PC-3 (cell line): Measurements from ENCODE around the gene CLASP2. TPM values are rescaled to one million over a fixed set of nuclear protein-coding genes. Genes with fewer than 3 reads are reported as not detected.
A peak's percentile ranks its signal among the peaks of the same experiment; 100 is the strongest.

Experiments used
- ATAC-seq: fragments of 200-7000 bp; cut with Tn5 transposase; 2 replicates; pipeline ENCODE4 v1.9.1; 2020; ENCODE audit warnings: mild to moderate bottlenecking, moderate library complexity
- BruUV-seq: library from RNA; stranded (reverse); fragments of 400-500 nt; replicated peaks from 2 replicates; lab custom pipeline; 2021; lab: Mats Ljungman, UMichigan
- CTCF ChIA-PET: fragments of 300-600 bp; sonication (Branson Sonifier 250); formaldehyde crosslinking; loops from one replicate; lab custom pipeline; 2022; ENCODE audit warnings: antibody characterized with exemption; lab: Charles Lee
- POLR2A ChIA-PET: fragments of 300-600 bp; sonication (Branson Sonifier 250); formaldehyde crosslinking; loops from one replicate; lab custom pipeline; 2022; ENCODE audit warnings: antibody characterized with exemption; ENCODE audit not compliant: unreplicated experiment; lab: Charles Lee
- DNase-seq: peaks from one replicate; pipeline ENCODE4 v3.0.0-alpha.2; 2015
- H2AFZ ChIP-seq: fragments of 300-600 bp; sonication (generic); 2 replicates; pipeline ENCODE4 v1.6.0; 2016; ENCODE audit warnings: antibody characterized with exemption, low read length
- H3F3A ChIP-seq: fragments of 300-600 bp; sonication (generic); one replicate; pipeline ENCODE4 v1.6.0; 2017; ENCODE audit warnings: antibody characterized with exemption, low read length, control low read depth, mild to moderate bottlenecking; ENCODE audit not compliant: unreplicated experiment
- H3K27ac ChIP-seq: fragments of 300-600 bp; sonication (generic); 2 replicates; pipeline ENCODE4 v1.5.1; 2016; ENCODE audit warnings: mild to moderate bottlenecking, low read length
- H3K27me3 ChIP-seq: fragments of 300-600 bp; sonication (generic); 2 replicates; pipeline ENCODE4 v1.6.1; 2016; ENCODE audit warnings: low read length, mixed read lengths
- H3K36me3 ChIP-seq: fragments of 300-600 bp; sonication (generic); 2 replicates; pipeline ENCODE4 v1.6.1; 2016; ENCODE audit warnings: low read depth, mixed run types, low read length, mixed read lengths
- H3K4me1 ChIP-seq: fragments of 300-600 bp; sonication (generic); 2 replicates; pipeline ENCODE4 v1.5.1; 2016; ENCODE audit warnings: low read length; ENCODE audit not compliant: insufficient read depth
- H3K4me2 ChIP-seq: fragments of 300-600 bp; sonication (generic); 2 replicates; pipeline ENCODE4 v1.6.0; 2016; ENCODE audit warnings: low read length
- H3K4me3 ChIP-seq: fragments of 300-600 bp; sonication (generic); 2 replicates; pipeline ENCODE4 v1.5.1; 2016; ENCODE audit warnings: mild to moderate bottlenecking, low read length, mixed read lengths
- H3K79me2 ChIP-seq: fragments of 300-600 bp; sonication (generic); 2 replicates; pipeline ENCODE4 v1.6.1; 2017; ENCODE audit warnings: low read length, mixed read lengths
- H3K9ac ChIP-seq: fragments of 300-600 bp; sonication (generic); 2 replicates; pipeline ENCODE4 v1.6.0; 2016; ENCODE audit warnings: mild to moderate bottlenecking, low read length
- H3K9me2 ChIP-seq: fragments of 300-600 bp; sonication (generic); replicated peaks from 2 replicates; pipeline ENCODE4 v1.6.1; 2016; ENCODE audit warnings: mixed run types, low read length, mixed read lengths
- H3K9me3 ChIP-seq: fragments of 300-600 bp; sonication (generic); 2 replicates; pipeline ENCODE4 v1.6.1; 2016; ENCODE audit warnings: low read length, mixed read lengths
- H4K20me1 ChIP-seq: fragments of 300-600 bp; sonication (generic); 2 replicates; pipeline ENCODE4 v1.6.1; 2016; ENCODE audit warnings: low read length, mixed read lengths
- EZH2 ChIP-seq: fragments of 300-600 bp; sonication (generic); IDR thresholded peaks from one replicate; pipeline ENCODE4 v1.6.1; 2017; ENCODE audit warnings: antibody characterized with exemption, mild to moderate bottlenecking, low read length; ENCODE audit not compliant: unreplicated experiment
- EZH2phosphoT487 ChIP-seq: fragments of 300-600 bp; sonication (generic); IDR thresholded peaks from 2 replicates; pipeline ENCODE4 v1.6.1; 2018; ENCODE audit warnings: mild to moderate bottlenecking, antibody characterized with exemption, low read length, borderline replicate concordance
- intact Hi-C: fragments of 100-400 bp; cut with micrococcal nuclease; formaldehyde crosslinking; loops from 2 replicates; pipeline ENCODE4 v1.9.0; 2023
- total RNA-seq: library from RNA; depleted of rRNA; stranded (reverse); fragments of >200 nt; gene quantifications from 2 replicates; pipeline ENCODE4 v1.2.3, GENCODE V29; 2014
- TF ChIP-seq, protein P1 (sequence below): fragments of 300-600 bp; sonication (generic); conservative IDR thresholded peaks from 2 replicates; pipeline ENCODE4 v1.5.1; 2017; ENCODE audit warnings: antibody characterized with exemption, low read depth, mild to moderate bottlenecking, low read length

Gene CLASP2
- total RNA-seq, 1 experiment from 2014 or later, result 84.8 TPM

DNA sequence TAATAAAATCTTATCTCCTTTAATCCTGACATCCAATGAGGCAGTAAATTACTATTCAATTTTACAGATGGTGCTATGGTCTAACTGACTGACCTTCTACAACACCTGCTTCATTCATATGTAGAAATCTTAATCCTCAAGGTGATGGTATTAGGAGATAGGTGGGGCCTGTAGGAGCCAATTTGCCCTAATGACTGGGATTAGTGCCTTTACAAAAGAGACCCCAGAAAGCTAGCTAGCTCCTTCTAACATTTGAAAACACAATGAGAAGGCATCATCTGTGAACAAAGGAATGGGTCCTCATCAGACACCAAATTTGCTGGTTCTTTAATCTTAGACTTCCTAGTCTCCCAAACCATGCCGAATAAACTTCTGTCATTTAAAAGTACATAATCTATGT, 140.5 kb downstream of the CLASP2 start:
- TF ChIP-seq EZH2phosphoT487, result no peak
- TF ChIP-seq, protein P1, sequence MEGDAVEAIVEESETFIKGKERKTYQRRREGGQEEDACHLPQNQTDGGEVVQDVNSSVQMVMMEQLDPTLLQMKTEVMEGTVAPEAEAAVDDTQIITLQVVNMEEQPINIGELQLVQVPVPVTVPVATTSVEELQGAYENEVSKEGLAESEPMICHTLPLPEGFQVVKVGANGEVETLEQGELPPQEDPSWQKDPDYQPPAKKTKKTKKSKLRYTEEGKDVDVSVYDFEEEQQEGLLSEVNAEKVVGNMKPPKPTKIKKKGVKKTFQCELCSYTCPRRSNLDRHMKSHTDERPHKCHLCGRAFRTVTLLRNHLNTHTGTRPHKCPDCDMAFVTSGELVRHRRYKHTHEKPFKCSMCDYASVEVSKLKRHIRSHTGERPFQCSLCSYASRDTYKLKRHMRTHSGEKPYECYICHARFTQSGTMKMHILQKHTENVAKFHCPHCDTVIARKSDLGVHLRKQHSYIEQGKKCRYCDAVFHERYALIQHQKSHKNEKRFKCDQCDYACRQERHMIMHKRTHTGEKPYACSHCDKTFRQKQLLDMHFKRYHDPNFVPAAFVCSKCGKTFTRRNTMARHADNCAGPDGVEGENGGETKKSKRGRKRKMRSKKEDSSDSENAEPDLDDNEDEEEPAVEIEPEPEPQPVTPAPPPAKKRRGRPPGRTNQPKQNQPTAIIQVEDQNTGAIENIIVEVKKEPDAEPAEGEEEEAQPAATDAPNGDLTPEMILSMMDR, result no peak
- no peak for TF ChIP-seq EZH2
- peak overlapping the region; percentile 83 for H3K4me2 ChIP-seq
- H3K27me3 ChIP-seq, result no peaks in the 10 kb centered on the region
- H3K79me2 ChIP-seq, result no peaks in the 10 kb centered on the region
- DNase-seq (no peak), ATAC-seq (no peak)
- peak overlapping the region; percentile 99 for H3K27ac ChIP-seq
- no peak overlapping the region for H2AFZ ChIP-seq
- H3K36me3 ChIP-seq, result peaks cover 11% of the 10 kb centered on the region; the same call in 1 of the 2 replicates
- CTCF ChIA-PET, result no interaction called here
- no peaks in the 10 kb centered on the region for H3K9me3 ChIP-seq
- no peaks in the 10 kb centered on the region for H4K20me1 ChIP-seq
- peaks cover 52% of the 10 kb centered on the region for H3K4me1 ChIP-seq
- intact Hi-C loops, result no loop called here
- POLR2A ChIA-PET, result no interaction called here
- peak overlapping the region; percentile 40 for H3K4me3 ChIP-seq
- H3K9me2 ChIP-seq, result no peaks in the 10 kb centered on the region
- H3K9ac ChIP-seq, result peak overlapping the region; percentile 95
- no TSS peak for BruUV-seq
- peaks cover 18% of the 10 kb centered on the region for H3F3A ChIP-seq

DNA sequence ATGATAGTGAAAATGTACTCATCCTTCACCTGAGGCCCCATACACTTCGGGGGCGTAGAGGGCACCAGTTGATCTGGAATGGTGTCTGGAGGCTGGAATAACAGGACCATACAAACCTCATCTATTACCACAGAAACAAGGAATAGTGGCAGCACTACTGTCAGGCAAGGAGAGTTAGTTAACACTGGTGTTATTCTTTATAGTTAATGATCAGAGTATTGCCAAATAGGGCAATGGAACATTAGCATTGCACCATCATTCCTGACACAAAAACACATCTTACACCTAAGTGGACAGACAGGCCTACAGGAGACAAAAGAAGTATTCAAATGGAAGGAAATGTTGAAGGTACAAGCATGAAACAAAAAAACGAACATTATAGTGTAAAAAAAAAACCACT, 140.9 kb downstream of the CLASP2 start:
- Histone ChIP-seq H3K79me2 (no peaks in the 10 kb centered on the region), H3K27ac (peak overlapping the region; percentile 99), H3K4me1 (peaks cover 48% of the 10 kb centered on the region), H3K9me3 (no peaks in the 10 kb centered on the region), H2AFZ (no peak overlapping the region), H3K4me3 (no peak overlapping the region), H4K20me1 (no peaks in the 10 kb centered on the region), H3K36me3 (peaks cover 11% of the 10 kb centered on the region; the same call in 1 of the 2 replicates), H3F3A (peaks cover 18% of the 10 kb centered on the region), H3K9me2 (no peaks in the 10 kb centered on the region), H3K4me2 (peak overlapping the region; percentile 83), H3K27me3 (no peaks in the 10 kb centered on the region), H3K9ac (peak overlapping the region; percentile 95; the same call in 1 of the 2 replicates)
- BruUV-seq, result no TSS peak
- TF ChIP-seq, protein P1, result no peak
- TF ChIP-seq EZH2phosphoT487, result no peak
- no peak for TF ChIP-seq EZH2
- DNase-seq, result no peak
- ChIA-PET POLR2A (no interaction called here), CTCF (no interaction called here)
- intact Hi-C loops, result no loop called here
- no peak for ATAC-seq

DNA sequence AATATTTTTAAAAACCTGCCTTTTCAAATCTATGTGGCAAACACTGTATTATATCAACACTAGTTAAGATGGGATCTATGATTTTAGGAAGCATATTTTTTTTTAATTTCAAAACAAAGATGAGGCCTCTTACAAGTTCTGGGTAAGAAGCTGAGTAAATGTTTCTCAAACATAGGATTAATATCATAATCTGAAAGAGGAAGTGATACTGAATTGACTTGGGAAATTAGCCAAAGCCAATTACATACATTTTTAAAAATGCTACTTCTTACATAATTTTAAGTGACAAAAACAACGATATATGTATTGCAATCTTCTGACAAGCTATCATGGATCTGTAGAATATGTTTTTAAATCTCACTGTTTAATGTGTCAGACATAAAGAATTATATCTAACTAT, 142.7 kb downstream of the CLASP2 start:
- no peaks in the 10 kb centered on the region for H3K27me3 ChIP-seq
- DNase-seq (no peak), ATAC-seq (no peak)
- no peaks in the 10 kb centered on the region for H3K9me2 ChIP-seq
- BruUV-seq, result no TSS peak
- intact Hi-C loops, result no loop called here
- no peaks in the 10 kb centered on the region for H4K20me1 ChIP-seq
- peaks cover 12% of the 10 kb centered on the region for H3F3A ChIP-seq
- no peak overlapping the region for H3K27ac ChIP-seq
- H3K4me1 ChIP-seq, result peaks cover 31% of the 10 kb centered on the region
- H3K4me2 ChIP-seq, result no peak overlapping the region
- no peaks in the 10 kb centered on the region for H3K9me3 ChIP-seq
- no peak for TF ChIP-seq EZH2
- no peak for TF ChIP-seq EZH2phosphoT487
- TF ChIP-seq, protein P1, result no peak
- H3K36me3 ChIP-seq, result peaks cover 11% of the 10 kb centered on the region; the same call in 1 of the 2 replicates
- H2AFZ ChIP-seq, result no peak overlapping the region
- no peaks in the 10 kb centered on the region for H3K79me2 ChIP-seq
- H3K9ac ChIP-seq, result no peak overlapping the region
- ChIA-PET CTCF (no interaction called here), POLR2A (no interaction called here)
- H3K4me3 ChIP-seq, result no peak overlapping the region
